IMR-90 (cell line): ENCODE measurements around the gene NOXO1.
"Not testable (repeated sequence)": the region's sequence is repeated elsewhere in the genome, so short reads cannot be mapped to it uniquely, and the experiment has no call there.

Experiments
- CHD1 ChIP-seq: IDR thresholded peaks from 2 replicates; pipeline ENCODE4 v1.6.1; 2012; ENCODE audit warnings: low read depth, low read length, improper control_type of control experiment
- MAZ ChIP-seq: IDR thresholded peaks from 2 replicates; pipeline ENCODE4 v1.6.1; 2012; ENCODE audit warnings: low read depth, mild to moderate bottlenecking, low read length, improper control_type of control experiment, moderate library complexity, borderline replicate concordance
- POLR2A ChIP-seq: IDR thresholded peaks from 2 replicates; pipeline ENCODE4 v1.6.1; 2012; ENCODE audit warnings: mild to moderate bottlenecking, low read depth, low read length
- TF ChIP-seq, protein P1 (sequence below): conservative IDR thresholded peaks from 2 replicates; pipeline ENCODE4 v1.5.1; 2012; ENCODE audit warnings: mild to moderate bottlenecking, low read depth, low read length, improper control_type of control experiment

GRCh38 chr16:1958143-1958491, 23.2 kb downstream of the NOXO1 start:
- TF ChIP-seq, protein P1, sequence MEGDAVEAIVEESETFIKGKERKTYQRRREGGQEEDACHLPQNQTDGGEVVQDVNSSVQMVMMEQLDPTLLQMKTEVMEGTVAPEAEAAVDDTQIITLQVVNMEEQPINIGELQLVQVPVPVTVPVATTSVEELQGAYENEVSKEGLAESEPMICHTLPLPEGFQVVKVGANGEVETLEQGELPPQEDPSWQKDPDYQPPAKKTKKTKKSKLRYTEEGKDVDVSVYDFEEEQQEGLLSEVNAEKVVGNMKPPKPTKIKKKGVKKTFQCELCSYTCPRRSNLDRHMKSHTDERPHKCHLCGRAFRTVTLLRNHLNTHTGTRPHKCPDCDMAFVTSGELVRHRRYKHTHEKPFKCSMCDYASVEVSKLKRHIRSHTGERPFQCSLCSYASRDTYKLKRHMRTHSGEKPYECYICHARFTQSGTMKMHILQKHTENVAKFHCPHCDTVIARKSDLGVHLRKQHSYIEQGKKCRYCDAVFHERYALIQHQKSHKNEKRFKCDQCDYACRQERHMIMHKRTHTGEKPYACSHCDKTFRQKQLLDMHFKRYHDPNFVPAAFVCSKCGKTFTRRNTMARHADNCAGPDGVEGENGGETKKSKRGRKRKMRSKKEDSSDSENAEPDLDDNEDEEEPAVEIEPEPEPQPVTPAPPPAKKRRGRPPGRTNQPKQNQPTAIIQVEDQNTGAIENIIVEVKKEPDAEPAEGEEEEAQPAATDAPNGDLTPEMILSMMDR: not testable (repeated sequence)
- TF ChIP-seq POLR2A, MAZ, CHD1: not testable (repeated sequence)
